ENCODE data around the gene NLRP12. TPM values are rescaled to one million over a fixed set of nuclear protein-coding genes. Genes with fewer than 3 reads are reported as not detected.
"Not testable (repeated sequence)": the region's sequence is repeated elsewhere in the genome, so short reads cannot be mapped to it uniquely, and the experiment has no call there.

The NLRP12 gene
- polyA plus RNA-seq, 1 of the 3 experiments (the other 2 are of a cell fraction) = 0.02 TPM

GRCh38 chr19:53840914-53841313, 16.8 kb upstream of the NLRP12 start:
- DNase-seq; H3K4me2 ChIP-seq; POLR2A ChIA-PET; H3K27me3 ChIP-seq (ENCODE audit: insufficient read depth); H3K4me3 ChIP-seq (ENCODE audit: low read depth in 2 of 2, low read length in 1 of 2); H4K20me1 ChIP-seq (ENCODE audit: insufficient read depth); H3K9me3 ChIP-seq; H2AFZ ChIP-seq (ENCODE audit: low read depth); H3K9me2 ChIP-seq; H3K9ac ChIP-seq; H3K79me2 ChIP-seq (ENCODE audit: insufficient read depth); H3K36me3 ChIP-seq (replicated peaks in 1 of 2; ENCODE audit: control insufficient read depth in 1 of 2, insufficient read depth in 2 of 2, low read length in 1 of 2): not testable (repeated sequence)
- TF ChIP-seq EP300 (IDR thresholded peaks at IDR 0.05; ENCODE audit: borderline replicate concordance in 1 of 2, low read depth in 1 of 2, low read length in 1 of 2) (0 out of 4 replicates have a peak, but pooled peaks of 1 of the 2 experiments have one; percentile 9), PBX3 (IDR thresholded peaks at IDR 0.05) (0 out of 2 replicates have a peak, but pooled peaks have one; percentile 16), JUND (IDR thresholded peaks at IDR 0.05) (peak; percentile 50), FOSL2 (IDR thresholded peaks at IDR 0.05; ENCODE audit: borderline replicate concordance, low read depth) (peak; percentile 66; the same call in 1 of the 2 replicates), TCF12 (IDR thresholded peaks at IDR 0.05) (peak; percentile 46; the same call in 1 of the 2 replicates)
- CTCF ChIA-PET = interaction anchor here (0.6 to 2.6 kb wide), 9 partner anchors 12 to 278 kb away, joined by 3 to 10 read pairs (median 4); partner anchors contain the start of gene PRKCG
- Histone ChIP-seq H3K4me1 (ENCODE audit: control insufficient read depth in 1 of 2, insufficient read depth in 2 of 2, low read depth in 1 of 2, low read length in 1 of 2) (peaks cover 0 to 13% of the 10 kb centered on the region in 2 experiments; a peak in 1 of 4 replicates), H3K27ac (ENCODE audit: low read depth in 2 of 2, low read length in 1 of 2) (peak overlapping the region in 1 of 2 experiments; percentile 85; a peak in 1 of 4 replicates), H3F3A (replicated peaks; ENCODE audit: insufficient read depth) (peaks cover 33% of the 10 kb centered on the region)
- 15% methylated on average over 4 of the region's 4 CpGs for WGBS (ENCODE audit: low lambda C conversion rate)

- H2AFZ ChIP-seq (ENCODE audit: low read depth); POLR2A ChIA-PET; H3K4me2 ChIP-seq; H3K9me2 ChIP-seq; H3K27me3 ChIP-seq (ENCODE audit: insufficient read depth); H3K4me3 ChIP-seq (ENCODE audit: low read depth in 2 of 2, low read length in 1 of 2); H3K27ac ChIP-seq (ENCODE audit: low read depth in 2 of 2, low read length in 1 of 2); H3K9ac ChIP-seq; H4K20me1 ChIP-seq (ENCODE audit: insufficient read depth); H3K36me3 ChIP-seq (replicated peaks in 1 of 2; ENCODE audit: control insufficient read depth in 1 of 2, insufficient read depth in 2 of 2, low read length in 1 of 2); H3K9me3 ChIP-seq; H3K79me2 ChIP-seq (ENCODE audit: insufficient read depth); DNase-seq: not testable (repeated sequence)
- WGBS (ENCODE audit: low lambda C conversion rate) = 64% methylated on average over 12 of the region's 12 CpGs
- Histone ChIP-seq H3F3A (replicated peaks; ENCODE audit: insufficient read depth) (peaks cover 33% of the 10 kb centered on the region), H3K4me1 (ENCODE audit: control insufficient read depth in 1 of 2, insufficient read depth in 2 of 2, low read depth in 1 of 2, low read length in 1 of 2) (peaks cover 0 to 13% of the 10 kb centered on the region in 2 experiments; a peak in 1 of 4 replicates)
- CTCF ChIA-PET = interaction anchor here (1.3 to 2.0 kb wide), 2 partner anchors 13 to 190 kb away, joined by 5 to 8 read pairs; no protein-coding TSS in a partner anchor
Measured at GRCh38 chr19:53840241-53840640, 16.1 kb upstream of the NLRP12 start.

GRCh38 chr19:53838446-53838845, 14.3 kb upstream of the NLRP12 start:
- H3K4me2 ChIP-seq; H3K27ac ChIP-seq (ENCODE audit: low read depth in 2 of 2, low read length in 1 of 2); DNase-seq; H2AFZ ChIP-seq (ENCODE audit: low read depth); H4K20me1 ChIP-seq (ENCODE audit: insufficient read depth); H3K9me2 ChIP-seq; H3K79me2 ChIP-seq (ENCODE audit: insufficient read depth); H3K4me3 ChIP-seq (ENCODE audit: low read depth in 2 of 2, low read length in 1 of 2); H3K27me3 ChIP-seq (ENCODE audit: insufficient read depth); H3K9ac ChIP-seq; H3K9me3 ChIP-seq; H3K36me3 ChIP-seq (replicated peaks in 1 of 2; ENCODE audit: control insufficient read depth in 1 of 2, insufficient read depth in 2 of 2, low read length in 1 of 2); POLR2A ChIA-PET; CTCF ChIA-PET: not testable (repeated sequence)
- 66% methylated on average over 5 of the region's 5 CpGs for WGBS (ENCODE audit: low lambda C conversion rate)
- peaks cover 27% of the 10 kb centered on the region for H3F3A ChIP-seq (replicated peaks; ENCODE audit: insufficient read depth)
- peaks cover 0 to 13% of the 10 kb centered on the region in 2 experiments; a peak in 1 of 4 replicates for H3K4me1 ChIP-seq (ENCODE audit: control insufficient read depth in 1 of 2, insufficient read depth in 2 of 2, low read depth in 1 of 2, low read length in 1 of 2)

GRCh38 chr19:53832861-53833260, 8.7 kb upstream of the NLRP12 start:
- H3K4me1 ChIP-seq (ENCODE audit: control insufficient read depth in 1 of 2, insufficient read depth in 2 of 2, low read depth in 1 of 2, low read length in 1 of 2); DNase-seq; H3K79me2 ChIP-seq (ENCODE audit: insufficient read depth); H3K36me3 ChIP-seq (replicated peaks in 1 of 2; ENCODE audit: control insufficient read depth in 1 of 2, insufficient read depth in 2 of 2, low read length in 1 of 2); H4K20me1 ChIP-seq (ENCODE audit: insufficient read depth); H3K4me2 ChIP-seq; H3K9me2 ChIP-seq; H3K9ac ChIP-seq; H3K4me3 ChIP-seq (ENCODE audit: low read depth in 2 of 2, low read length in 1 of 2); H2AFZ ChIP-seq (ENCODE audit: low read depth); H3K27ac ChIP-seq (ENCODE audit: low read depth in 2 of 2, low read length in 1 of 2); H3K9me3 ChIP-seq; POLR2A ChIA-PET; H3F3A ChIP-seq (replicated peaks; ENCODE audit: insufficient read depth); CTCF ChIA-PET: not testable (repeated sequence)
- peaks cover 31% of the 10 kb centered on the region; the same call in 1 of the 2 replicates for H3K27me3 ChIP-seq (ENCODE audit: insufficient read depth)
- 23% methylated on average over 12 of the region's 13 CpGs for WGBS (ENCODE audit: low lambda C conversion rate)
